ENCODE data around the gene CYP1A2. TPM values are rescaled to one million over a fixed set of nuclear protein-coding genes. Genes with fewer than 3 reads are reported as not detected.

The CYP1A2 gene
- total RNA-seq, 2 donors from 2014 or later, result not detected

DNA sequence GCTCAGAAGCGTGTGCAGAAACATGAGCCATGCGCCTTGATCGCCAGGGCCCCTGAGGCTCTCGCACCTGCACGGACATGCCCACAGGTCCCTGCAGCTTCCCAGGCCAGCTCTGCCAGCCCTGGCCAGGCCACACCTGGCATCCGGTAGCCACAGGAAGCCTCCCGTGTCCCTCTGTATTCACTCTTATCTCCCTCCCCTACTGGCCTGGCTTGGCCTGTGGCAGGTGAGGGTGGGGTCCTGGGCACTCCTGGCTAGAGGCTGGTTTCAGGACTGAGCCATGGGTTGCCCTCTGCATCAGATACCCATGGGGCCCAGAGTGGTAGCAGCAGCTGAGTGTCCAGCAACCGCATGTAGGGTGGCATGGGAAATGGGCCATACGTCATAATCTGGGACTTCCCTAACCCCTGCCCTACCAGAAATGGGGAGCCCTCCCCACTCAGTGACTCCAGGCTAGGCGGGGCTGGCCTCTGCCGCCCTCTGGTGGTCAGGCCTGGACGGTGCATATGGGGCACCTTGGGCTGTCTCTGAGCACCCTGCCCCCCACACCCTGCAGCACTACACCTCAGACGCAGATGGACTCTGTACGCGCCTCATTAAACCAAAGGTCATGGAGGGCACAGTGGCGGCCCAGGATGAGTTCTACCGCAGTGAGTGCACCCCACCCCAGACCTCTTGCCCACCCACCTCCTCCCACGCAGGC, 51.4 kb downstream of the CYP1A2 start:
- H3K9me3 Mint-ChIP-seq, result no peaks in the 10 kb centered on the region
- no peak overlapping the region for H3K4me3 Mint-ChIP-seq
- Histone ChIP-seq H3K27ac (ENCODE audit: low read depth, low read length) (no peak overlapping the region), H3K9me3 (ENCODE audit: control insufficient read depth, low read length) (no peaks in the 10 kb centered on the region), H3K4me1 (ENCODE audit: control insufficient read depth, insufficient read depth, low read length) (no peaks in the 10 kb centered on the region), H3K36me3 (ENCODE audit: control insufficient read depth, insufficient read depth, low read length) (peaks cover 50% of the 10 kb centered on the region), H3K4me3 (ENCODE audit: low read length) (no peak overlapping the region), H3K9ac (ENCODE audit: extremely low read depth, low read length, poor library complexity, severe bottlenecking) (no peak overlapping the region), H3K27me3 (ENCODE audit: control insufficient read depth, insufficient read depth, low read length, poor library complexity, severe bottlenecking) (no peaks in the 10 kb centered on the region)
- peaks cover 38% of the 10 kb centered on the region for H3K36me3 Mint-ChIP-seq (ENCODE audit: low read depth)
- no peaks in the 10 kb centered on the region for H3K27me3 Mint-ChIP-seq (ENCODE audit: insufficient read depth)
- no peak overlapping the region for H3K27ac Mint-ChIP-seq
- peak; percentile 93 for DNase-seq
- peak; percentile 97 for TF ChIP-seq CTCF (conservative IDR thresholded peaks at IDR 0.05)
- H3K4me1 Mint-ChIP-seq, result peaks cover 3% of the 10 kb centered on the region
- 50 to 69% methylated on average over 5 to 18 of the region's 18 CpGs for WGBS, 2 experiments (ENCODE audit: insufficient coverage in 1 of 2, insufficient read length in 1 of 2)

- Mint-ChIP-seq H3K27ac (no peak overlapping the region), H3K4me3 (no peak overlapping the region), H3K27me3 (ENCODE audit: insufficient read depth) (no peaks in the 10 kb centered on the region), H3K9me3 (no peaks in the 10 kb centered on the region), H3K4me1 (peaks cover 3% of the 10 kb centered on the region), H3K36me3 (ENCODE audit: low read depth) (peaks cover 38% of the 10 kb centered on the region)
- Histone ChIP-seq H3K36me3 (ENCODE audit: control insufficient read depth, insufficient read depth, low read length) (peaks cover 50% of the 10 kb centered on the region), H3K27me3 (ENCODE audit: control insufficient read depth, insufficient read depth, low read length, poor library complexity, severe bottlenecking) (no peaks in the 10 kb centered on the region), H3K4me1 (ENCODE audit: control insufficient read depth, insufficient read depth, low read length) (no peaks in the 10 kb centered on the region), H3K4me3 (ENCODE audit: low read length) (no peak overlapping the region), H3K9me3 (ENCODE audit: control insufficient read depth, low read length) (no peaks in the 10 kb centered on the region), H3K27ac (ENCODE audit: low read depth, low read length) (no peak overlapping the region), H3K9ac (ENCODE audit: extremely low read depth, low read length, poor library complexity, severe bottlenecking) (no peak overlapping the region)
- TF ChIP-seq CTCF (conservative IDR thresholded peaks at IDR 0.05), result no peak
- WGBS, 2 experiments (ENCODE audit: insufficient coverage in 1 of 2, insufficient read length in 1 of 2), result 88 to 91% methylated on average over 15 to 20 of the region's 20 CpGs
- DNase-seq, result no peak
Observed at GRCh38 chr15:74800559-74801094, 52.0 kb downstream of the CYP1A2 start.

DNA sequence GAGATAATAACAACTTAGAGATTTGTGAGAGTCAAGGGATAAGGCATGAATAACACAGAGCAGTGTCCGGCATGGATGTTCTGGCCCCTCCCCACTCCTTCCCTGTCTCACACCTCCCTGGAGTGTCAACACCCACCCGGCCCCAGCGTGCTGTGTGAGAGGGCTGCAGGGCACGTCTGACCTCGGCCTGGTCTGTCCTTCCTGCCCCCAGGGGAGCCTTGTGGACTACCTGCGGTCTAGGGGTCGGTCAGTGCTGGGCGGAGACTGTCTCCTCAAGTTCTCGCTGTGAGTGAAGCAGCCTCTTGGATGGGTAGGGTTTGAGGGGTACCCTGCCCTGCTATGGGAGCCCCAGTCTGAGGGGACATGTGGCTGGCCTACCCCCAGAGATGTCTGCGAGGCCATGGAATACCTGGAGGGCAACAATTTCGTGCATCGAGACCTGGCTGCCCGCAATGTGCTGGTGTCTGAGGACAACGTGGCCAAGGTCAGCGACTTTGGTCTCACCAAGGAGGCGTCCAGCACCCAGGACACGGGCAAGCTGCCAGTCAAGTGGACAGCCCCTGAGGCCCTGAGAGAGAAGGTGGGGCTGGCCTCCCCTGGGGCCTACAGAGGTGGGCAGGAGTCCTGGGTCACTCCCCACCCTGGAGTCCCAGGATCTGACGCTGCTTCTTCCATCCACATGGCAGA, 52.8 kb downstream of the CYP1A2 start:
- no peak overlapping the region for H3K4me3 ChIP-seq (ENCODE audit: low read length)
- peaks cover 50% of the 10 kb centered on the region for H3K36me3 ChIP-seq (ENCODE audit: control insufficient read depth, insufficient read depth, low read length)
- H3K9ac ChIP-seq (ENCODE audit: extremely low read depth, low read length, poor library complexity, severe bottlenecking), result no peak overlapping the region
- H3K27me3 Mint-ChIP-seq (ENCODE audit: insufficient read depth), result no peaks in the 10 kb centered on the region
- DNase-seq, result no peak
- no peaks in the 10 kb centered on the region for H3K9me3 ChIP-seq (ENCODE audit: control insufficient read depth, low read length)
- peaks cover 35% of the 10 kb centered on the region for H3K36me3 Mint-ChIP-seq (ENCODE audit: low read depth)
- H3K27me3 ChIP-seq (ENCODE audit: control insufficient read depth, insufficient read depth, low read length, poor library complexity, severe bottlenecking), result no peaks in the 10 kb centered on the region
- no peaks in the 10 kb centered on the region for H3K4me1 ChIP-seq (ENCODE audit: control insufficient read depth, insufficient read depth, low read length)
- H3K4me1 Mint-ChIP-seq, result peaks cover 3% of the 10 kb centered on the region
- H3K4me3 Mint-ChIP-seq, result no peak overlapping the region
- no peaks in the 10 kb centered on the region for H3K9me3 Mint-ChIP-seq
- 88 to 92% methylated on average over 14 to 18 of the region's 18 CpGs for WGBS, 2 experiments (ENCODE audit: insufficient coverage in 1 of 2, insufficient read length in 1 of 2)
- TF ChIP-seq CTCF (conservative IDR thresholded peaks at IDR 0.05), result no peak
- no peak overlapping the region for H3K27ac Mint-ChIP-seq
- H3K27ac ChIP-seq (ENCODE audit: low read depth, low read length), result no peak overlapping the region
